Parathyroid adenoma (tissue), 2 donors: ENCODE measurements around the gene TOP1.

Experiments
- H2AFZ ChIP-seq: fragments of 300-600 bp; sonication (generic); one replicate; pipeline ENCODE4 v1.7.0; 2017; ENCODE audit warnings: antibody characterized with exemption, mild to moderate bottlenecking
- H3K27ac ChIP-seq: fragments of 300-600 bp; sonication (generic); one replicate; pipeline ENCODE4 v1.7.0; 2017
- H3K27me3 ChIP-seq: fragments of 300-600 bp; sonication (generic); one replicate; pipeline ENCODE4 v1.7.0; 2017; ENCODE audit warnings: low read length; ENCODE audit not compliant: control insufficient read depth, insufficient read depth
- H3K36me3 ChIP-seq: fragments of 300-600 bp; sonication (generic); one replicate; pipeline ENCODE4 v1.7.0; 2017; ENCODE audit warnings: low read length; ENCODE audit not compliant: control insufficient read depth, insufficient read depth
- H3K4me1 ChIP-seq: fragments of 300-600 bp; sonication (generic); one replicate; pipeline ENCODE4 v1.7.0; 2017; ENCODE audit warnings: control low read depth
- H3K4me2 ChIP-seq: fragments of 300-600 bp; sonication (generic); one replicate; pipeline ENCODE4 v1.7.0; 2017; ENCODE audit warnings: low read length
- H3K4me3 ChIP-seq: fragments of 300-600 bp; sonication (generic); one replicate; pipeline ENCODE4 v1.7.0; 2017; ENCODE audit warnings: low read depth, low read length
- H3K79me2 ChIP-seq: fragments of 300-600 bp; sonication (generic); one replicate; pipeline ENCODE4 v1.7.0; 2017; ENCODE audit warnings: control low read depth
- H3K9ac ChIP-seq: fragments of 300-600 bp; sonication (generic); one replicate; pipeline ENCODE4 v1.7.0; 2017; ENCODE audit warnings: mild to moderate bottlenecking
- H3K9me3 ChIP-seq: fragments of 300-600 bp; sonication (generic); one replicate; pipeline ENCODE4 v1.7.0; 2017; ENCODE audit warnings: low read length; ENCODE audit not compliant: control insufficient read depth
- CTCF ChIP-seq: fragments of 300-600 bp; sonication (generic); IDR thresholded peaks from one replicate; pipeline ENCODE4 v1.7.0; 2017; ENCODE audit warnings: antibody characterized with exemption, mild to moderate bottlenecking
- donor health status: primary hyperparathyroidism.

TOP1 gene

GRCh38 chr20:41162396-41162795, 133.8 kb downstream of the TOP1 start:
- Histone ChIP-seq H3K36me3 (no peaks in the 10 kb centered on the region), H3K4me1 (peaks cover 22% of the 10 kb centered on the region), H2AFZ (no peak overlapping the region), H3K27ac (no peak overlapping the region), H3K79me2 (peaks cover 12% of the 10 kb centered on the region), H3K9ac (no peak overlapping the region), H3K9me3 (no peaks in the 10 kb centered on the region), H3K4me3 (no peak overlapping the region), H3K4me2 (no peak overlapping the region), H3K27me3 (no peaks in the 10 kb centered on the region)
- TF ChIP-seq CTCF: no peak

- H3K27ac ChIP-seq: no peak overlapping the region
- H3K36me3 ChIP-seq: no peaks in the 10 kb centered on the region
Measured at GRCh38 chr20:41163821-41164220, 135.2 kb downstream of the TOP1 start.

GRCh38 chr20:41165001-41165882, 136.6 kb downstream of the TOP1 start:
- no peak overlapping the region for H3K4me3 ChIP-seq
- H3K36me3 ChIP-seq: no peaks in the 10 kb centered on the region
- TF ChIP-seq CTCF: no peak
- H3K9me3 ChIP-seq: no peaks in the 10 kb centered on the region
- H3K27me3 ChIP-seq: no peaks in the 10 kb centered on the region
- peaks cover 8% of the 10 kb centered on the region for H3K79me2 ChIP-seq
- no peak overlapping the region for H3K9ac ChIP-seq
- H2AFZ ChIP-seq: no peak overlapping the region
- no peak overlapping the region for H3K27ac ChIP-seq
- no peak overlapping the region for H3K4me2 ChIP-seq
- peaks cover 4% of the 10 kb centered on the region for H3K4me1 ChIP-seq

More at GRCh38 chr20:41163821-41164220, 135.2 kb downstream of the TOP1 start:
- H3K9me3 ChIP-seq: no peaks in the 10 kb centered on the region
- H3K4me2 ChIP-seq: no peak overlapping the region
- H3K27me3 ChIP-seq: no peaks in the 10 kb centered on the region
- H3K4me1 ChIP-seq: peaks cover 17% of the 10 kb centered on the region
- H3K9ac ChIP-seq: no peak overlapping the region
- H3K79me2 ChIP-seq: peaks cover 11% of the 10 kb centered on the region
- H2AFZ ChIP-seq: no peak overlapping the region
- H3K4me3 ChIP-seq: no peak overlapping the region
- TF ChIP-seq CTCF: no peak

- no peak overlapping the region for H3K27ac ChIP-seq
- H3K4me2 ChIP-seq: no peak overlapping the region
- no peak overlapping the region for H3K4me3 ChIP-seq
- H3K36me3 ChIP-seq: no peaks in the 10 kb centered on the region
- H3K9me3 ChIP-seq: no peaks in the 10 kb centered on the region
- no peak overlapping the region for H3K9ac ChIP-seq
- no peak overlapping the region for H2AFZ ChIP-seq
- H3K27me3 ChIP-seq: no peaks in the 10 kb centered on the region
- peaks cover 3% of the 10 kb centered on the region for H3K79me2 ChIP-seq
- TF ChIP-seq CTCF: no peak
- H3K4me1 ChIP-seq: no peaks in the 10 kb centered on the region
Measured at GRCh38 chr20:41166201-41167117, 137.8 kb downstream of the TOP1 start.
